ENCODE results near the gene TNS3. TPM values are rescaled to one million over a fixed set of nuclear protein-coding genes. Genes with fewer than 3 reads are reported as not detected.
"Not testable (repeated sequence)": the region's sequence is repeated elsewhere in the genome, so short reads cannot be mapped to it uniquely, and the experiment has no call there.

The TNS3 gene
- total and polyA plus RNA-seq, 9 of the 15 experiments (the other 6 are each of a cell fraction or from before 2014, with no cell fraction given): 0.20 TPM; not detected in 8

- Histone ChIP-seq H3K4me3 (no peak overlapping the region), H4K20me1 (replicated peaks; ENCODE audit: control insufficient read depth, insufficient read depth, low read length) (no peaks in the 10 kb centered on the region), H3K9me1 (ENCODE audit: control insufficient read depth, insufficient read depth, low read length) (no peaks in the 10 kb centered on the region), H2AFZ (ENCODE audit: low read depth, low read length) (no peak overlapping the region), H3K27me3 (ENCODE audit: control insufficient read depth in 2 of 2, insufficient read depth in 2 of 2, low read length in 2 of 2) (peaks cover 0 to 37% of the 10 kb centered on the region in 2 experiments; a peak in 4 of 5 replicates), H3K27ac (ENCODE audit: extremely low read depth, low read depth, low read length) (no peak overlapping the region), H3K36me3 (ENCODE audit: control insufficient read depth, insufficient read depth, low read length) (no peaks in the 10 kb centered on the region), H3K4me2 (ENCODE audit: insufficient read depth, low read length) (no peak overlapping the region), H3K79me2 (ENCODE audit: control insufficient read depth, insufficient read depth, low read length) (no peaks in the 10 kb centered on the region), H3K9me3 (replicated peaks; ENCODE audit: control insufficient read depth, insufficient read depth, low read depth, low read length) (no peaks in the 10 kb centered on the region), H3K9ac (ENCODE audit: insufficient read depth in 1 of 2, low read depth in 2 of 2, low read length in 2 of 2) (no peak overlapping the region), H3K4me1 (replicated peaks in 1 of 2; ENCODE audit: control insufficient read depth in 2 of 2, insufficient read depth in 2 of 2, low read length in 2 of 2) (no peaks in the 10 kb centered on the region)
- POLR2A ChIA-PET: no interaction called here
- in situ Hi-C loops (cut with MboI) (no loop called here), intact Hi-C loops (cut with micrococcal nuclease) (no loop called here)
- BruUV-seq (replicated peaks): no TSS peak
- TF ChIP-seq ZNF511 (CRISPR knock-in tag; IDR thresholded peaks at IDR 0.05) (no peak), ELF4 (CRISPR knock-in tag; IDR thresholded peaks at IDR 0.05) (no peak)
- no peak for FAIRE-seq
- under 1% methylated on average over 11 of the region's 11 CpGs for WGBS (ENCODE audit: insufficient coverage, low coverage, missing lambda C conversion rate)
- ATAC-seq: no peak
- CTCF ChIA-PET (ENCODE audit: low intra/inter-chr PET ratio): no interaction called here
- no peak for DNase-seq (ENCODE audit: extremely low read depth in 1 of 4, low spot score in 3 of 4)
Observed at GRCh38 chr7:47441796-47442604, 139.9 kb downstream of the TNS3 start.

- H3K4me2 ChIP-seq (ENCODE audit: insufficient read depth, low read length); H3K4me1 ChIP-seq (replicated peaks in 1 of 2; ENCODE audit: control insufficient read depth in 2 of 2, insufficient read depth in 2 of 2, low read length in 2 of 2); H3K79me2 ChIP-seq (ENCODE audit: control insufficient read depth, insufficient read depth, low read length); intact Hi-C loops (cut with micrococcal nuclease); H3K36me3 ChIP-seq (ENCODE audit: control insufficient read depth, insufficient read depth, low read length); in situ Hi-C loops (cut with MboI); BruUV-seq (replicated peaks); H3K9ac ChIP-seq (ENCODE audit: insufficient read depth in 1 of 2, low read depth in 2 of 2, low read length in 2 of 2); H2AFZ ChIP-seq (ENCODE audit: low read depth, low read length); H3K9me3 ChIP-seq (replicated peaks; ENCODE audit: control insufficient read depth, insufficient read depth, low read depth, low read length); DNase-seq (ENCODE audit: extremely low read depth in 1 of 4, low spot score in 3 of 4); H3K4me3 ChIP-seq; H3K27ac ChIP-seq (ENCODE audit: extremely low read depth, low read depth, low read length); FAIRE-seq; H3K9me1 ChIP-seq (ENCODE audit: control insufficient read depth, insufficient read depth, low read length); H4K20me1 ChIP-seq (replicated peaks; ENCODE audit: control insufficient read depth, insufficient read depth, low read length); POLR2A ChIA-PET; ATAC-seq; CTCF ChIA-PET (ENCODE audit: low intra/inter-chr PET ratio): not testable (repeated sequence)
- WGBS (ENCODE audit: insufficient coverage, low coverage, missing lambda C conversion rate): 2% methylated on average over 8 of the region's 8 CpGs
- H3K27me3 ChIP-seq (ENCODE audit: control insufficient read depth in 2 of 2, insufficient read depth in 2 of 2, low read length in 2 of 2): peaks cover 0 to 37% of the 10 kb centered on the region in 2 experiments; a peak in 4 of 5 replicates
Observed at GRCh38 chr7:47441048-47441447, 140.9 kb downstream of the TNS3 start.
